Myocyte (in vitro differentiated cells): ENCODE results near the gene LRRC70. TPM values are rescaled to one million over a fixed set of nuclear protein-coding genes. Genes with fewer than 3 reads are reported as not detected.
A peak's percentile ranks its signal among the peaks of the same experiment; 100 is the strongest.

Source experiments
- DNase-seq: peaks from one replicate; pipeline ENCODE4 v3.0.0-alpha.2; 2012; ENCODE audit warnings: low read depth
- total RNA-seq: library from RNA; depleted of rRNA; stranded (reverse); fragments of >200 nt; gene quantifications from 2 replicates; pipeline ENCODE4 v1.2.3, GENCODE V29; 2014

The LRRC70 gene
- total RNA-seq, 1 donor from 2014 or later, result 0.19 TPM

- DNase-seq, result no peak
Observed at GRCh38 chr5:62575066-62575465, 3.6 kb upstream of the LRRC70 start.

- no peak for DNase-seq
Observed at GRCh38 chr5:62575489-62575888, 3.1 kb upstream of the LRRC70 start.

- no peak for DNase-seq
Observed at GRCh38 chr5:62576570-62577170, 1.9 kb upstream of the LRRC70 start.

- no peak for DNase-seq
Observed at GRCh38 chr5:62577488-62577887, 1.1 kb upstream of the LRRC70 start.

GRCh38 chr5:62579761-62580160 is 1.1 kb downstream of the LRRC70 start:
- no peak for DNase-seq

- DNase-seq, result no peak
Observed at GRCh38 chr5:62581836-62582597, 3.4 kb downstream of the LRRC70 start.

GRCh38 chr5:62584391-62584790 is 5.8 kb downstream of the LRRC70 start:
- DNase-seq, result no peak

GRCh38 chr5:62585306-62585705 is 6.7 kb downstream of the LRRC70 start:
- no peak for DNase-seq

GRCh38 chr5:62585751-62586150 is 7.1 kb downstream of the LRRC70 start:
- no peak for DNase-seq

- peak; percentile 4 for DNase-seq
Observed at GRCh38 chr5:62587737-62588136, 9.1 kb downstream of the LRRC70 start.

- DNase-seq, result no peak
Observed at GRCh38 chr5:62588668-62589067, 10.0 kb downstream of the LRRC70 start.

GRCh38 chr5:62589504-62589903 is 10.9 kb downstream of the LRRC70 start:
- no peak for DNase-seq

GRCh38 chr5:62590387-62590786 is 11.8 kb downstream of the LRRC70 start:
- DNase-seq, result no peak

GRCh38 chr5:62592558-62592957 is 13.9 kb downstream of the LRRC70 start:
- DNase-seq, result no peak

- DNase-seq, result peak; percentile 24
Observed at GRCh38 chr5:62593331-62593730, 14.7 kb downstream of the LRRC70 start.

GRCh38 chr5:62594364-62594984 is 15.9 kb downstream of the LRRC70 start:
- DNase-seq, result no peak

- DNase-seq, result peak; percentile 9
Observed at GRCh38 chr5:62596096-62596495, 17.5 kb downstream of the LRRC70 start.

GRCh38 chr5:62596691-62597090 is 18.1 kb downstream of the LRRC70 start:
- DNase-seq, result no peak

- DNase-seq, result no peak
Observed at GRCh38 chr5:62597314-62597713, 18.7 kb downstream of the LRRC70 start.

- DNase-seq, result no peak
Observed at GRCh38 chr5:62600560-62601252, 22.1 kb downstream of the LRRC70 start.

- no peak for DNase-seq
Observed at GRCh38 chr5:62603934-62604333, 25.3 kb downstream of the LRRC70 start.

- no peak for DNase-seq
Observed at GRCh38 chr5:62605638-62606037, 27.0 kb downstream of the LRRC70 start.
